HCT116 (cell line): ENCODE measurements around the gene RECK. TPM values are rescaled to one million over a fixed set of nuclear protein-coding genes. Genes with fewer than 3 reads are reported as not detected.

Experiments
- ATAC-seq: fragments of 200-7000 bp; cut with Tn5 transposase; 2 replicates; pipeline ENCODE4 v1.9.1; 2020; ENCODE audit warnings: mild to moderate bottlenecking, moderate library complexity
- BruUV-seq: library from RNA; stranded (reverse); fragments of 400-500 nt; replicated peaks from 2 replicates; lab custom pipeline; 2021; lab: Mats Ljungman, UMichigan
- CTCF ChIA-PET: fragments of 300-600 bp; sonication (Branson Sonifier 250); formaldehyde crosslinking; loops from one replicate; lab custom pipeline; 2021; ENCODE audit warnings: antibody characterized with exemption; lab: Charles Lee
- POLR2A ChIA-PET: fragments of 300-600, 350-600 bp; sonication (Branson Sonifier 250); formaldehyde crosslinking; loops from one replicate; lab custom pipeline; 2021; ENCODE audit warnings: antibody characterized with exemption; lab: Charles Lee
- RAD21 ChIA-PET, 2 experiments: fragments of 300-600 bp; sonication (Branson Sonifier 250); formaldehyde crosslinking; loops; one replicate each; lab custom pipeline; 2023; ENCODE audit warnings: low total read pairs in 2 of 2; ENCODE audit not compliant: uncharacterized antibody in 2 of 2, unreplicated experiment in 2 of 2, low non-redundant PET in 1 of 2; lab: Charles Lee
- DNase-seq: peaks from one replicate; pipeline ENCODE4 v3.0.0-alpha.2; 2010; ENCODE audit warnings: low read depth, low spot score
- H2AFZ ChIP-seq: fragments of 200-600 bp; shearing (Covaris generic), sonication (generic); 2 replicates; pipeline ENCODE4 v1.6.1; 2017; ENCODE audit warnings: low read depth, mixed run types, mixed read lengths, antibody characterized with exemption, low read length; ENCODE audit not compliant: poor library complexity, severe bottlenecking
- H3K27ac ChIP-seq: 2 replicates; pipeline ENCODE4 v1.5.1; 2012; ENCODE audit warnings: low read depth, low read length
- H3K27me3 ChIP-seq: fragments of 200-600 bp; sonication (generic); 2 replicates; pipeline ENCODE4 v1.6.1; 2016; ENCODE audit warnings: mixed run types, low read length, mixed read lengths; ENCODE audit not compliant: insufficient read depth
- H3K36me3 ChIP-seq, 2 experiments: fragments of 200-500 bp in 1 of 2; fragments of 200-600 bp in 1 of 2; sonication (Bioruptor generic) in 1 of 2; sonication (generic) in 1 of 2; 2 replicates each; pipeline versions ENCODE4 v1.5.1 to v1.6.1; 2014 to 2016; ENCODE audit warnings: low read length in 2 of 2, inconsistent platforms in 1 of 2, mixed read lengths in 1 of 2, mixed run types in 1 of 2; ENCODE audit not compliant: insufficient read depth in 2 of 2, control insufficient read depth in 1 of 2
- H3K4me1 ChIP-seq, 2 experiments: fragments of 200-600 bp in 1 of 2; sonication (generic) in 1 of 2; 2 replicates each; pipeline versions ENCODE4 v1.5.1 to v1.6.1; 2012 to 2017; ENCODE audit warnings: low read length in 2 of 2, inconsistent platforms in 1 of 2, mild to moderate bottlenecking in 1 of 2, mixed read lengths in 1 of 2, mixed run types in 1 of 2, moderate library complexity in 1 of 2; ENCODE audit not compliant: insufficient read depth in 2 of 2, control insufficient read depth in 1 of 2
- H3K4me2 ChIP-seq: fragments of 200-600 bp; sonication (generic); 2 replicates; pipeline ENCODE4 v1.6.1; 2017; ENCODE audit warnings: mixed run types, low read length, mixed read lengths
- H3K4me3 ChIP-seq, 2 experiments: fragments of 200-600 bp in 1 of 2; sonication (generic) in 1 of 2; replicated peaks in 1 of 2; 2 replicates each; pipeline ENCODE4 v1.5.1; 2011 to 2016; ENCODE audit warnings: low read length in 2 of 2, control low read depth in 1 of 2, low read depth in 1 of 2, mild to moderate bottlenecking in 1 of 2, mixed read lengths in 1 of 2, mixed run types in 1 of 2
- H3K79me2 ChIP-seq: fragments of 200-600 bp; sonication (generic); 2 replicates; pipeline ENCODE4 v1.6.1; 2017; ENCODE audit warnings: mild to moderate bottlenecking, mixed run types, low read length, moderate library complexity, mixed read lengths; ENCODE audit not compliant: insufficient read depth
- H3K9ac ChIP-seq: fragments of 200-600 bp; sonication (generic); 2 replicates; pipeline ENCODE4 v1.6.1; 2016; ENCODE audit warnings: low read length, mixed read lengths
- H3K9me2 ChIP-seq: fragments of 200-600 bp; sonication (generic), shearing (Covaris generic); 2 replicates; pipeline ENCODE4 v1.6.1; 2017; ENCODE audit warnings: mixed run types, mild to moderate bottlenecking, moderate library complexity; ENCODE audit not compliant: insufficient read depth
- H3K9me3 ChIP-seq, 2 experiments: fragments of 200-500 bp in 1 of 2; fragments of 200-600 bp in 1 of 2; sonication (Bioruptor generic) in 1 of 2; sonication (generic) in 1 of 2; 2 replicates each; pipeline ENCODE4 v1.6.1; 2014 to 2017; ENCODE audit warnings: low read length in 2 of 2, mixed read lengths in 2 of 2, inconsistent platforms in 1 of 2, low read depth in 1 of 2, mild to moderate bottlenecking in 1 of 2, mixed run types in 1 of 2, moderate library complexity in 1 of 2; ENCODE audit not compliant: control insufficient read depth in 1 of 2, insufficient read depth in 1 of 2
- H4K20me1 ChIP-seq: fragments of 200-600 bp; sonication (generic), shearing (Covaris generic); 2 replicates; pipeline ENCODE4 v1.6.1; 2017; ENCODE audit warnings: mixed run types, mild to moderate bottlenecking, moderate library complexity; ENCODE audit not compliant: insufficient read depth
- CBX3 ChIP-seq: IDR thresholded peaks from 2 replicates; pipeline ENCODE4 v1.6.1; 2012; ENCODE audit warnings: low read depth
- CEBPB ChIP-seq: IDR thresholded peaks from 2 replicates; pipeline ENCODE4 v1.6.1; 2012; ENCODE audit warnings: low read depth
- CTCF ChIP-seq, 3 experiments: fragments of 200-600 bp in 1 of 3; sonication (generic) in 1 of 3; IDR thresholded peaks in 2 of 3; conservative IDR thresholded peaks in 1 of 3; 2 replicates each; pipeline ENCODE4 v1.5.1; 2012 to 2017; ENCODE audit warnings: low read depth in 2 of 3, low read length in 2 of 3, antibody characterized with exemption in 1 of 3, borderline replicate concordance in 1 of 3, control low read depth in 1 of 3, mild to moderate bottlenecking in 1 of 3, mixed read lengths in 1 of 3, mixed run types in 1 of 3, moderate library complexity in 1 of 3; ENCODE audit not compliant: insufficient read depth in 1 of 3
- EGR1 ChIP-seq: IDR thresholded peaks from 2 replicates; pipeline ENCODE4 v1.6.1; 2012; ENCODE audit warnings: low read depth
- ELF1 ChIP-seq: IDR thresholded peaks from 2 replicates; pipeline ENCODE4 v1.6.1; 2012; ENCODE audit warnings: low read depth, borderline replicate concordance
- EZH2 ChIP-seq: fragments of 200-600 bp; sonication (generic); IDR thresholded peaks from 2 replicates; pipeline ENCODE4 v1.6.1; 2017; ENCODE audit warnings: antibody characterized with exemption, mixed run types
- FOSL1 ChIP-seq: IDR thresholded peaks from 2 replicates; pipeline ENCODE4 v1.6.1; 2012; ENCODE audit warnings: low read depth
- JUND ChIP-seq: IDR thresholded peaks from 2 replicates; pipeline ENCODE4 v1.6.1; 2012
- MAX ChIP-seq: IDR thresholded peaks from 2 replicates; pipeline ENCODE4 v1.6.1; 2012
- RAD21 ChIP-seq: IDR thresholded peaks from 2 replicates; pipeline ENCODE4 v1.6.1; 2012; ENCODE audit warnings: low read depth, mild to moderate bottlenecking
- REST ChIP-seq: IDR thresholded peaks from 2 replicates; pipeline ENCODE4 v1.6.1; 2012; ENCODE audit warnings: low read depth
- SRF ChIP-seq: IDR thresholded peaks from 2 replicates; pipeline ENCODE4 v1.6.1; 2012; ENCODE audit warnings: low read depth
- TCF7L2 ChIP-seq: IDR thresholded peaks from 2 replicates; pipeline ENCODE4 v1.7.0; 2011; ENCODE audit warnings: borderline replicate concordance, inconsistent platforms; ENCODE audit not compliant: insufficient read depth, insufficient read length; ENCODE audit errors: extremely low read depth
- ZNF274 ChIP-seq: fragments of 200-500 bp; sonication (Bioruptor generic); IDR thresholded peaks from 2 replicates; pipeline ENCODE4 v1.6.1; 2014; ENCODE audit warnings: mild to moderate bottlenecking, low read depth, low read length, inconsistent platforms
- intact Hi-C: fragments of 100-400 bp; cut with micrococcal nuclease; formaldehyde crosslinking; loops from 2 replicates; pipeline ENCODE4 v1.10.0; 2022
- total RNA-seq: library from RNA; stranded (reverse); gene quantifications from one replicate; pipeline ENCODE4 v1.2.1, GENCODE V29; 2021; ENCODE audit not compliant: unreplicated experiment

The RECK gene
- total RNA-seq, 1 experiment from 2014 or later: 3.8 TPM

GRCh38 chr9:36169166-36169565 lies 132.5 kb downstream of the RECK start, which contains the start of gene CCIN:
TSS of gene CCIN (plus strand) at chr9:36169388. CDS start at chr9:36169503, 115 bp downstream.
- H3K4me1 ChIP-seq: peaks cover 0 to 8% of the 10 kb centered on the region in 2 experiments; a peak in 1 of 4 replicates
- H3K79me2 ChIP-seq: no peaks in the 10 kb centered on the region
- no peaks in the 10 kb centered on the region for H3K9me2 ChIP-seq
- H3K9me3 ChIP-seq: no peaks in the 10 kb centered on the region
- no peak within 1 kb of the TSS for H3K27ac ChIP-seq
- RAD21 ChIA-PET: no interaction called here
- BruUV-seq: no TSS peak
- no peaks in the 10 kb centered on the region for H3K27me3 ChIP-seq
- TF ChIP-seq EZH2 (no peak), RAD21 (no peak), ELF1 (no peak), MAX (no peak), FOSL1 (no peak), TCF7L2 (no peak), CEBPB (no peak), SRF (no peak), JUND (no peak)
- TF ChIP-seq, all 23 proteins: peak for 0
- Histone ChIP-seq H4K20me1 (no peaks in the 10 kb centered on the region), H3K9ac (no peak within 1 kb of the TSS), H3K4me2 (no peak within 1 kb of the TSS), H3K4me3 (no peak within 1 kb of the TSS), H2AFZ (no peak within 1 kb of the TSS), H3K36me3 (no peaks in the 10 kb centered on the region)
- CTCF ChIA-PET: interaction anchor here (2.9 kb wide), 1 partner anchor 21 kb away, joined by 11 read pairs; the partner anchor contains the start of gene CLTA
- intact Hi-C loops: loop anchor here (5.0 kb wide), 1 partner anchor 212 kb away; the partner anchor contains the start of gene OR2S2
- POLR2A ChIA-PET: no interaction called here
- ATAC-seq: no peak
- DNase-seq: no peak

- ChIA-PET CTCF (no interaction called here), RAD21 (no interaction called here), POLR2A (no interaction called here)
- ATAC-seq (no peak), DNase-seq (no peak)
- Histone ChIP-seq H3K79me2 (no peaks in the 10 kb centered on the region), H3K4me1 (peaks cover 0 to 8% of the 10 kb centered on the region in 2 experiments; a peak in 1 of 4 replicates), H3K27ac (no peak overlapping the region), H3K4me2 (no peak overlapping the region), H3K9me2 (no peaks in the 10 kb centered on the region), H3K36me3 (no peaks in the 10 kb centered on the region), H4K20me1 (no peaks in the 10 kb centered on the region), H3K4me3 (no peak overlapping the region), H2AFZ (no peak overlapping the region), H3K9ac (no peak overlapping the region), H3K9me3 (no peaks in the 10 kb centered on the region), H3K27me3 (no peaks in the 10 kb centered on the region)
- intact Hi-C loops: loop anchor here (5.0 kb wide), 1 partner anchor 212 kb away; the partner anchor contains the start of gene OR2S2
- BruUV-seq: no TSS peak
- no peak for TF ChIP-seq RAD21
- no peak for TF ChIP-seq ZNF274
- TF ChIP-seq EZH2: no peak
- TF ChIP-seq JUND: no peak
- no peak for TF ChIP-seq MAX
- TF ChIP-seq EGR1: no peak
- TF ChIP-seq CBX3: no peak
- TF ChIP-seq CEBPB: no peak
- TF ChIP-seq CTCF (IDR thresholded peaks at IDR 0.05 in 2 of 3, conservative IDR thresholded peaks at IDR 0.05 in 1 of 3; ENCODE audit: borderline replicate concordance in 1 of 3, insufficient read depth in 1 of 3, low read depth in 2 of 3, low read length in 2 of 3): no peak
- TF ChIP-seq REST: no peak
- TF ChIP-seq TCF7L2: no peak
Observed at GRCh38 chr9:36169708-36170107, 133.0 kb downstream of the RECK start.
